K562 (cell line): ENCODE data around the gene GBP1. TPM values are rescaled to one million over a fixed set of nuclear protein-coding genes. Genes with fewer than 3 reads are reported as not detected.

Source experiments
- ATAC-seq: fragments of 200-7000 bp; cut with Tn5 transposase; 3 replicates; pipeline ENCODE4 v1.9.1; 2020; ENCODE audit warnings: moderate library complexity
- BruUV-seq: library from RNA; stranded (reverse); fragments of 400-500 nt; replicated peaks from 2 replicates; lab custom pipeline; 2021; lab: Mats Ljungman, UMichigan
- CTCF ChIA-PET: fragments of 300-600 bp; formaldehyde crosslinking; extraction: SDS; loops from one replicate; lab custom pipeline; 2021; ENCODE audit warnings: low intra/inter-chr PET ratio; lab: Yijun Ruan, JAX
- POLR2A ChIA-PET: fragments of 300-600, 350-650 bp; sonication (Branson Sonifier 250); formaldehyde crosslinking; extraction: SDS; loops from one replicate; lab custom pipeline; 2021; ENCODE audit warnings: antibody characterized with exemption, inconsistent platforms; lab: Yijun Ruan, JAX
- DNase-seq, 4 experiments: peaks; one replicate each; pipeline versions ENCODE4 v3.0.0 to v3.0.0-alpha.2; 2011 to 2018; ENCODE audit warnings: low spot score in 3 of 4, mixed read lengths in 3 of 4; ENCODE audit errors: extremely low read depth in 1 of 4
- FAIRE-seq: peaks from 2 replicates; lab custom pipeline; 2011; peaks lifted over from hg19 to GRCh38; lab: Jason Lieb, UNC
- H2AFZ ChIP-seq: 2 replicates; pipeline ENCODE4 v1.6.0; 2011; ENCODE audit warnings: low read depth, low read length, control low read depth, inconsistent platforms
- H3K27ac ChIP-seq: fragments of 200-600 bp; 3 replicates; pipeline ENCODE4 v1.8.0; 2011; ENCODE audit warnings: low read depth, mild to moderate bottlenecking, control low read depth, inconsistent platforms, low read length, moderate library complexity, mixed read lengths; ENCODE audit errors: extremely low read depth
- H3K27me3 ChIP-seq, 2 experiments: fragments of 300-600 bp in 1 of 2; 2 replicates in 1 of 2; 3 replicates in 1 of 2; pipeline versions ENCODE4 v1.6.0 to v1.8.0; 2011; ENCODE audit warnings: inconsistent platforms in 2 of 2, low read length in 2 of 2, mild to moderate bottlenecking in 1 of 2, mixed read lengths in 1 of 2, moderate library complexity in 1 of 2; ENCODE audit not compliant: control insufficient read depth in 2 of 2, insufficient read depth in 2 of 2
- H3K36me3 ChIP-seq: fragments of 300-600 bp; 3 replicates; pipeline ENCODE4 v1.8.0; 2011; ENCODE audit warnings: mild to moderate bottlenecking, low read length, inconsistent platforms; ENCODE audit not compliant: control insufficient read depth, insufficient read depth
- H3K4me1 ChIP-seq, 2 experiments: fragments of 200-600 bp in 1 of 2; replicated peaks in 1 of 2; 2 replicates in 1 of 2; 3 replicates in 1 of 2; pipeline versions ENCODE4 v1.5.1 to v1.8.0; 2011; ENCODE audit warnings: inconsistent platforms in 2 of 2, low read length in 2 of 2, mild to moderate bottlenecking in 1 of 2, mixed read lengths in 1 of 2, moderate library complexity in 1 of 2; ENCODE audit not compliant: control insufficient read depth in 2 of 2, insufficient read depth in 2 of 2
- H3K4me2 ChIP-seq: 2 replicates; pipeline ENCODE4 v1.6.1; 2011; ENCODE audit warnings: low read length, control low read depth, inconsistent platforms, mixed read lengths; ENCODE audit not compliant: insufficient read depth
- H3K4me3 ChIP-seq: fragments of 200-600 bp; sonication (generic), shearing (Covaris generic); 2 replicates; pipeline ENCODE4 v1.5.1; 2016; ENCODE audit warnings: control low read depth, inconsistent platforms
- H3K79me2 ChIP-seq: fragments of 200-600 bp; 3 replicates; pipeline ENCODE4 v1.8.0; 2011; ENCODE audit warnings: low read length, inconsistent platforms; ENCODE audit not compliant: control insufficient read depth, insufficient read depth
- H3K9ac ChIP-seq, 2 experiments: 2 replicates each; pipeline versions ENCODE4 v1.6.0 to v1.6.1; 2011; ENCODE audit warnings: low read depth in 2 of 2, low read length in 2 of 2, control low read depth in 1 of 2, inconsistent platforms in 1 of 2, mild to moderate bottlenecking in 1 of 2, mixed read lengths in 1 of 2; ENCODE audit not compliant: insufficient read depth in 1 of 2
- H3K9me1 ChIP-seq: one replicate; pipeline ENCODE4 v1.6.0; 2011; ENCODE audit warnings: inconsistent platforms, mild to moderate bottlenecking, low read length, moderate library complexity; ENCODE audit not compliant: control insufficient read depth, insufficient read depth
- H3K9me3 ChIP-seq: replicated peaks from 2 replicates; pipeline ENCODE4 v1.5.1; 2011; ENCODE audit warnings: low read depth, low read length, inconsistent platforms; ENCODE audit not compliant: control insufficient read depth, insufficient read depth
- H4K20me1 ChIP-seq: replicated peaks from 2 replicates; pipeline ENCODE4 v1.6.1; 2011; ENCODE audit warnings: low read length, inconsistent platforms, mixed read lengths; ENCODE audit not compliant: control insufficient read depth, insufficient read depth
- HNRNPK ChIP-seq: fragments of 200-400 bp; formaldehyde crosslinking; IDR thresholded peaks from one replicate; pipeline ENCODE4 v1.6.1; 2018; ENCODE audit warnings: mild to moderate bottlenecking, low read depth, low read length; ENCODE audit not compliant: poor library complexity, severe bottlenecking
- KDM5B ChIP-seq: fragments of 200-600 bp; sonication (generic); IDR thresholded peaks from 2 replicates; pipeline ENCODE4 v1.6.1; 2012; ENCODE audit warnings: low read depth, mild to moderate bottlenecking, moderate library complexity, low read length, control low read depth, inconsistent platforms; ENCODE audit not compliant: insufficient replicate concordance
- MEIS2 ChIP-seq: fragments of 450-650 bp; IDR thresholded peaks from 2 replicates; pipeline ENCODE4 v1.6.1; 2014; ENCODE audit warnings: mild to moderate bottlenecking; ENCODE audit not compliant: partially characterized antibody
- SNIP1 ChIP-seq: fragments of 450-650 bp; IDR thresholded peaks from 2 replicates; pipeline ENCODE4 v1.7.1; 2017; ENCODE audit warnings: low read depth, mild to moderate bottlenecking
- ZBTB26 ChIP-seq: fragments of 450-650 bp; formaldehyde crosslinking; IDR thresholded peaks from 2 replicates; pipeline ENCODE4 v1.4.0; 2022; ENCODE audit warnings: missing genetic modification characterization
- ZFP36 ChIP-seq: fragments of 150-350 bp; IDR thresholded peaks from 2 replicates; pipeline ENCODE4 v1.6.1; 2018; ENCODE audit warnings: low read length, low read depth; ENCODE audit not compliant: partially characterized antibody
- ZNF165 ChIP-seq: fragments of 250-450 bp; sonication (Bioruptor Pico); IDR thresholded peaks from 2 replicates; pipeline ENCODE4 v1.4.0; 2020; ENCODE audit warnings: borderline replicate concordance
- ZNF76 ChIP-seq: fragments of 250-450 bp; sonication (Bioruptor Pico); IDR thresholded peaks from 2 replicates; pipeline ENCODE4 v1.4.0; 2020; ENCODE audit warnings: mild to moderate bottlenecking, moderate library complexity, borderline replicate concordance
- WGBS: fragments of 100-300 bp; shearing (Covaris generic); methylation state at CpG from one replicate; pipeline ENCODE4 v1.1.6; 2016; ENCODE audit warnings: low coverage, mixed read lengths; ENCODE audit not compliant: insufficient coverage; ENCODE audit errors: missing lambda C conversion rate; 5-methylcytosine and 5-hydroxymethylcytosine counted together
- in situ Hi-C: fragments of 300-500 bp; cut with MboI; formaldehyde crosslinking; loops from 4 replicates; pipeline ENCODE4 v1.15.0; 2018; ENCODE audit warnings: inconsistent platforms, mixed read lengths
- intact Hi-C: fragments of 100-400 bp; cut with micrococcal nuclease; formaldehyde crosslinking; loops from 2 replicates; pipeline ENCODE4 v1.14.2; 2022
- polyA plus RNA-seq, 8 experiments: library from polyadenylated mRNA; depleted of rRNA in 4 of 8; stranded (reverse) in 5 of 8; unstranded in 3 of 8; fragments of >200 nt; fragmentation: Nextera tagmentation in 2 of 8; fragmentation: Illumina TruSeq in 1 of 8; extraction: Ambion mirVana in 2 of 8; extraction: Trizol in 1 of 8; gene quantifications; 2 replicates each; pipeline versions ENCODE4 v1.2.1 to v1.2.3, GENCODE V29; 2011 to 2014; ENCODE audit warnings: inconsistent platforms in 1 of 8, missing spikeins in 1 of 8
- total RNA-seq, 7 experiments: library from RNA; depleted of rRNA in 6 of 7; stranded (reverse); fragments of >200 nt in 6 of 7; fragmentation: Illumina TruSeq in 2 of 7; extraction: Trizol in 2 of 7; gene quantifications; 2 replicates each; pipeline versions ENCODE4 v1.2.1 to v1.2.3, GENCODE V29; 2011 to 2021; ENCODE audit warnings: low replicate concordance in 1 of 7

Gene GBP1
- total and polyA plus RNA-seq, 9 of the 15 experiments (the other 6 are each of a cell fraction or from before 2014, with no cell fraction given): not detected

- H3K9me3 ChIP-seq: no peaks in the 10 kb centered on the region
- no peak overlapping the region for H3K9ac ChIP-seq
- no peak for DNase-seq
- no peak overlapping the region for H3K4me3 ChIP-seq
- H3K4me2 ChIP-seq: no peak overlapping the region
- no peak overlapping the region for H2AFZ ChIP-seq
- FAIRE-seq: no peak
- ATAC-seq: no peak
- no TSS peak for BruUV-seq
- in situ Hi-C loops: no loop called here
- H3K79me2 ChIP-seq: no peaks in the 10 kb centered on the region
- no peak overlapping the region for H3K27ac ChIP-seq
- H4K20me1 ChIP-seq: no peaks in the 10 kb centered on the region
- TF ChIP-seq HNRNPK (no peak), ZNF165 (no peak), MEIS2 (no peak), ZBTB26 (CRISPR knock-in tag) (no peak), KDM5B (no peak), ZNF76 (CRISPR knock-in tag) (no peak), SNIP1 (no peak), ZFP36 (no peak)
- H3K27me3 ChIP-seq: peaks cover 0 to 7% of the 10 kb centered on the region in 2 experiments; a peak in 2 of 5 replicates
- ChIA-PET CTCF (no interaction called here), POLR2A (no interaction called here)
- no peaks in the 10 kb centered on the region for H3K9me1 ChIP-seq
- H3K4me1 ChIP-seq: no peaks in the 10 kb centered on the region
- intact Hi-C loops: no loop called here
- 2% methylated on average over 5 of the region's 5 CpGs for WGBS
- no peaks in the 10 kb centered on the region for H3K36me3 ChIP-seq
Observed at GRCh38 chr1:89060091-89060490, 4.9 kb downstream of the GBP1 start.
